ENCODE data around the gene SREBF1.

GRCh38 chr17:17835415-17836249 is 1.2 kb downstream of the SREBF1 start:
- TF ChIP-seq POLR2A (IDR thresholded peaks at IDR 0.05) (no peak), CTCF (IDR thresholded peaks at IDR 0.05) (no peak)

All from tibial nerve (tissue), 3 donors.